ENCODE results near the gene SLC9A8.

- TF ChIP-seq, protein P1, sequence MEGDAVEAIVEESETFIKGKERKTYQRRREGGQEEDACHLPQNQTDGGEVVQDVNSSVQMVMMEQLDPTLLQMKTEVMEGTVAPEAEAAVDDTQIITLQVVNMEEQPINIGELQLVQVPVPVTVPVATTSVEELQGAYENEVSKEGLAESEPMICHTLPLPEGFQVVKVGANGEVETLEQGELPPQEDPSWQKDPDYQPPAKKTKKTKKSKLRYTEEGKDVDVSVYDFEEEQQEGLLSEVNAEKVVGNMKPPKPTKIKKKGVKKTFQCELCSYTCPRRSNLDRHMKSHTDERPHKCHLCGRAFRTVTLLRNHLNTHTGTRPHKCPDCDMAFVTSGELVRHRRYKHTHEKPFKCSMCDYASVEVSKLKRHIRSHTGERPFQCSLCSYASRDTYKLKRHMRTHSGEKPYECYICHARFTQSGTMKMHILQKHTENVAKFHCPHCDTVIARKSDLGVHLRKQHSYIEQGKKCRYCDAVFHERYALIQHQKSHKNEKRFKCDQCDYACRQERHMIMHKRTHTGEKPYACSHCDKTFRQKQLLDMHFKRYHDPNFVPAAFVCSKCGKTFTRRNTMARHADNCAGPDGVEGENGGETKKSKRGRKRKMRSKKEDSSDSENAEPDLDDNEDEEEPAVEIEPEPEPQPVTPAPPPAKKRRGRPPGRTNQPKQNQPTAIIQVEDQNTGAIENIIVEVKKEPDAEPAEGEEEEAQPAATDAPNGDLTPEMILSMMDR (IDR thresholded peaks at IDR 0.05 in 4 of 5, conservative IDR thresholded peaks at IDR 0.05 in 1 of 5): no peak
- TF ChIP-seq POLR2A (IDR thresholded peaks at IDR 0.05): no peak
These were observed 17.5 kb upstream of the SLC9A8 start for GRCh38 chr20:49795135-49795424.

All from gastrocnemius medialis (tissue), 4 donors.